SK-N-SH (cell line): ENCODE measurements around the gene TBC1D12.

ENCODE experiments used
- EP300 ChIP-seq, 2 experiments: IDR thresholded peaks; 2 replicates each; pipeline versions ENCODE4 v1.4.0 to v1.6.1; 2012; ENCODE audit warnings: borderline replicate concordance in 1 of 2, low read depth in 1 of 2, low read length in 1 of 2
- NRF1 ChIP-seq: IDR thresholded peaks from 2 replicates; pipeline ENCODE4 v1.6.1; 2012; ENCODE audit warnings: low read depth, mild to moderate bottlenecking, low read length
- POLR2AphosphoS5 ChIP-seq: IDR thresholded peaks from 2 replicates; pipeline ENCODE4 v1.6.1; 2012; ENCODE audit warnings: low read depth, low read length
- RFX5 ChIP-seq: IDR thresholded peaks from 2 replicates; pipeline ENCODE4 v1.6.1; 2012; ENCODE audit warnings: mild to moderate bottlenecking, improper control_type of control experiment, low read length
- TEAD4 ChIP-seq: IDR thresholded peaks from 2 replicates; pipeline ENCODE4 v1.4.0; 2012; ENCODE audit warnings: mild to moderate bottlenecking, borderline replicate concordance; ENCODE audit not compliant: insufficient read depth
- TF ChIP-seq, protein P1 (sequence below): fragments of 200-600 bp; sonication (generic); IDR thresholded peaks from 2 replicates; pipeline ENCODE4 v1.6.1; 2017; ENCODE audit warnings: antibody characterized with exemption, mild to moderate bottlenecking, moderate library complexity

DNA sequence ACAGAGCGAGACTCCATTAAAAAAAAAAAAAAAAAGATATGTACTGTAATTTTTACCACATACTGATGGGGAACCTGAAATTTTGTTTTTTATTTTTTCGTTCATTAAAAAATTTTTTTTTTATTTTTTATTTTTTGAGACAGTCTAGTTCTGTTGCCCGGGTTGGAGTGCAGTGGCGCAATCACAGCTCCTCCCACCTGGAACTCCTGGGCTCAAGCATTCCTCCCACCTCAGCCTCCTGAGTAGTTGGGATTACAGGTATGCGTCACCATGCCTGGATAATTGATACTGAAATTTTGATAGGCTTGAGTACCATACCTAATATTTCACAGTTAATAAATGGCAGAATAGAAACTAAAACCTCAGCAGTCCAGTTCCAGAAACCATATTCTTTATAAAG lies 122.4 kb downstream of the TBC1D12 start:
- TF ChIP-seq EP300 (IDR thresholded peaks at IDR 0.05; ENCODE audit: borderline replicate concordance in 1 of 2, low read depth in 1 of 2, low read length in 1 of 2) (no peak), RFX5 (no peak), POLR2AphosphoS5 (no peak), TEAD4 (no peak), NRF1 (no peak)
- TF ChIP-seq, protein P1, sequence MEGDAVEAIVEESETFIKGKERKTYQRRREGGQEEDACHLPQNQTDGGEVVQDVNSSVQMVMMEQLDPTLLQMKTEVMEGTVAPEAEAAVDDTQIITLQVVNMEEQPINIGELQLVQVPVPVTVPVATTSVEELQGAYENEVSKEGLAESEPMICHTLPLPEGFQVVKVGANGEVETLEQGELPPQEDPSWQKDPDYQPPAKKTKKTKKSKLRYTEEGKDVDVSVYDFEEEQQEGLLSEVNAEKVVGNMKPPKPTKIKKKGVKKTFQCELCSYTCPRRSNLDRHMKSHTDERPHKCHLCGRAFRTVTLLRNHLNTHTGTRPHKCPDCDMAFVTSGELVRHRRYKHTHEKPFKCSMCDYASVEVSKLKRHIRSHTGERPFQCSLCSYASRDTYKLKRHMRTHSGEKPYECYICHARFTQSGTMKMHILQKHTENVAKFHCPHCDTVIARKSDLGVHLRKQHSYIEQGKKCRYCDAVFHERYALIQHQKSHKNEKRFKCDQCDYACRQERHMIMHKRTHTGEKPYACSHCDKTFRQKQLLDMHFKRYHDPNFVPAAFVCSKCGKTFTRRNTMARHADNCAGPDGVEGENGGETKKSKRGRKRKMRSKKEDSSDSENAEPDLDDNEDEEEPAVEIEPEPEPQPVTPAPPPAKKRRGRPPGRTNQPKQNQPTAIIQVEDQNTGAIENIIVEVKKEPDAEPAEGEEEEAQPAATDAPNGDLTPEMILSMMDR = no peak
